ENCODE data around the gene EPYC.

DNA sequence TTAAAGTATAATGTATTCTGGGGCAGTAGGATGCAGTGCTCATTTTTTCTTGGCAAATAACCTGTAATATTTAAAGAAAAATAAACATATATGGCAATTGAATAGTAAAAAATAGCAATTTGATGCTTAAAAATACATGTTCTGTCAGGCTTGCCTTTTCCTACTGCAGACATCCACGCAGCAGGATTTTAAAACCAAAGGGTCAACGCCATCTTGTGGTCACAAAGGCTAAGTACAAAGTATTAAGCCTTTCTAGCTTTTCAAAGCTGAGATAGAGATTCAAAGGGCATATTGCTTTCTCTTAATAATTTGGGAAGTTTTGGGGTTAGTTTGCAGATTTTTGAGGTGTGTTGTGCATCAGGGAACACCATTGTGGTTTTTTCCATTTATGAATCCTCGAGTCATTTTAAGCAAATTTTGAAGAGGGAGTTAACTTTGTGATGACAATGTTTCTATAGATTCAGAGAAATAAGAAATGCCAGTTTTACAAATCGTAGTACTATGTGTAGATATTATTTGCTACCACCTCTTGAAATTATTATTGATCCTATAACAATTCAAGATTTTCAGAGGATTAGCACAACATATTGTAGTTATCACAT lies 45.1 kb downstream of the EPYC start:
- TF ChIP-seq, protein P1, sequence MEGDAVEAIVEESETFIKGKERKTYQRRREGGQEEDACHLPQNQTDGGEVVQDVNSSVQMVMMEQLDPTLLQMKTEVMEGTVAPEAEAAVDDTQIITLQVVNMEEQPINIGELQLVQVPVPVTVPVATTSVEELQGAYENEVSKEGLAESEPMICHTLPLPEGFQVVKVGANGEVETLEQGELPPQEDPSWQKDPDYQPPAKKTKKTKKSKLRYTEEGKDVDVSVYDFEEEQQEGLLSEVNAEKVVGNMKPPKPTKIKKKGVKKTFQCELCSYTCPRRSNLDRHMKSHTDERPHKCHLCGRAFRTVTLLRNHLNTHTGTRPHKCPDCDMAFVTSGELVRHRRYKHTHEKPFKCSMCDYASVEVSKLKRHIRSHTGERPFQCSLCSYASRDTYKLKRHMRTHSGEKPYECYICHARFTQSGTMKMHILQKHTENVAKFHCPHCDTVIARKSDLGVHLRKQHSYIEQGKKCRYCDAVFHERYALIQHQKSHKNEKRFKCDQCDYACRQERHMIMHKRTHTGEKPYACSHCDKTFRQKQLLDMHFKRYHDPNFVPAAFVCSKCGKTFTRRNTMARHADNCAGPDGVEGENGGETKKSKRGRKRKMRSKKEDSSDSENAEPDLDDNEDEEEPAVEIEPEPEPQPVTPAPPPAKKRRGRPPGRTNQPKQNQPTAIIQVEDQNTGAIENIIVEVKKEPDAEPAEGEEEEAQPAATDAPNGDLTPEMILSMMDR (IDR thresholded peaks at IDR 0.05): peak; percentile 28 to 62 (median 56)
- TF ChIP-seq POLR2A (IDR thresholded peaks at IDR 0.05): no peak
